ENCODE data around the gene C11orf21.

Gene C11orf21

GRCh38 chr11:2327032-2327431 lies 25.3 kb upstream of the C11orf21 start:
- Histone ChIP-seq H3K36me3 (ENCODE audit: low read length) (no peaks in the 10 kb centered on the region), H3K4me2 (ENCODE audit: low read depth, low read length, poor library complexity, severe bottlenecking) (no peak overlapping the region), H3K4me3 (ENCODE audit: insufficient read depth, low read length, poor library complexity, severe bottlenecking) (no peak overlapping the region), H3K9me3 (ENCODE audit: insufficient read depth, low read length) (peaks cover 15% of the 10 kb centered on the region; the same call in 1 of the 2 replicates), H3K79me2 (ENCODE audit: insufficient read depth, low read length) (no peaks in the 10 kb centered on the region), H3F3A (ENCODE audit: insufficient read depth) (no peaks in the 10 kb centered on the region), H3K9me2 (replicated peaks; ENCODE audit: insufficient read depth, low read length) (no peaks in the 10 kb centered on the region), H3K9ac (ENCODE audit: low read length) (no peak overlapping the region), H2AFZ (ENCODE audit: low read depth, low read length, severe bottlenecking) (no peak overlapping the region), H3K27ac (ENCODE audit: low read depth, low read length) (no peak overlapping the region), H3K27me3 (ENCODE audit: low read length) (no peaks in the 10 kb centered on the region), H4K20me1 (ENCODE audit: low read depth, low read length) (no peaks in the 10 kb centered on the region)
- TF ChIP-seq EZH2phosphoT487 (conservative IDR thresholded peaks at IDR 0.05; ENCODE audit: low read length) (no peak), CTCF (IDR thresholded peaks at IDR 0.05; ENCODE audit: insufficient read depth, low read length, poor library complexity, severe bottlenecking) (no peak)

- no peaks in the 10 kb centered on the region for H3K27me3 ChIP-seq (ENCODE audit: low read length)
- H3K9me3 ChIP-seq (ENCODE audit: insufficient read depth, low read length), result peaks cover 5% of the 10 kb centered on the region; the same call in 1 of the 2 replicates
- H3K27ac ChIP-seq (ENCODE audit: low read depth, low read length), result no peak overlapping the region
- H3K9ac ChIP-seq (ENCODE audit: low read length), result no peak overlapping the region
- no peaks in the 10 kb centered on the region for H3K36me3 ChIP-seq (ENCODE audit: low read length)
- no peak overlapping the region for H3K4me2 ChIP-seq (ENCODE audit: low read depth, low read length, poor library complexity, severe bottlenecking)
- H4K20me1 ChIP-seq (ENCODE audit: low read depth, low read length), result no peaks in the 10 kb centered on the region
- no peak overlapping the region for H2AFZ ChIP-seq (ENCODE audit: low read depth, low read length, severe bottlenecking)
- no peaks in the 10 kb centered on the region for H3K79me2 ChIP-seq (ENCODE audit: insufficient read depth, low read length)
- TF ChIP-seq EZH2phosphoT487 (conservative IDR thresholded peaks at IDR 0.05; ENCODE audit: low read length) (no peak), CTCF (IDR thresholded peaks at IDR 0.05; ENCODE audit: insufficient read depth, low read length, poor library complexity, severe bottlenecking) (no peak)
- H3K4me3 ChIP-seq (ENCODE audit: insufficient read depth, low read length, poor library complexity, severe bottlenecking), result no peak overlapping the region
- H3F3A ChIP-seq (ENCODE audit: insufficient read depth), result no peaks in the 10 kb centered on the region
- H3K9me2 ChIP-seq (replicated peaks; ENCODE audit: insufficient read depth, low read length), result no peaks in the 10 kb centered on the region
Measured at GRCh38 chr11:2325719-2326118, 24.0 kb upstream of the C11orf21 start.

GRCh38 chr11:2325123-2325522 lies 23.4 kb upstream of the C11orf21 start:
- Histone ChIP-seq H3K4me3 (ENCODE audit: insufficient read depth, low read length, poor library complexity, severe bottlenecking) (no peak overlapping the region), H3K9me2 (replicated peaks; ENCODE audit: insufficient read depth, low read length) (no peaks in the 10 kb centered on the region), H3K4me2 (ENCODE audit: low read depth, low read length, poor library complexity, severe bottlenecking) (no peak overlapping the region), H4K20me1 (ENCODE audit: low read depth, low read length) (no peaks in the 10 kb centered on the region), H3K27ac (ENCODE audit: low read depth, low read length) (no peak overlapping the region), H3K9ac (ENCODE audit: low read length) (no peak overlapping the region), H3K27me3 (ENCODE audit: low read length) (no peaks in the 10 kb centered on the region), H3K79me2 (ENCODE audit: insufficient read depth, low read length) (no peaks in the 10 kb centered on the region), H2AFZ (ENCODE audit: low read depth, low read length, severe bottlenecking) (no peak overlapping the region), H3K9me3 (ENCODE audit: insufficient read depth, low read length) (no peaks in the 10 kb centered on the region), H3F3A (ENCODE audit: insufficient read depth) (no peaks in the 10 kb centered on the region), H3K36me3 (ENCODE audit: low read length) (no peaks in the 10 kb centered on the region)
- TF ChIP-seq CTCF (IDR thresholded peaks at IDR 0.05; ENCODE audit: insufficient read depth, low read length, poor library complexity, severe bottlenecking), result no peak
- TF ChIP-seq EZH2phosphoT487 (conservative IDR thresholded peaks at IDR 0.05; ENCODE audit: low read length), result no peak
